ENCODE data around the gene KCNQ1. TPM values are rescaled to one million over a fixed set of nuclear protein-coding genes. Genes with fewer than 3 reads are reported as not detected.

The KCNQ1 gene
- total RNA-seq, 1 donor from 2014 or later = 1.6 TPM

- TF ChIP-seq CTCF (IDR thresholded peaks at IDR 0.05; ENCODE audit: insufficient read depth, low read length, severe bottlenecking) = no peak
- Histone ChIP-seq H3K4me3 (ENCODE audit: low read depth, low read length) (no peak overlapping the region), H3K27me3 (ENCODE audit: control insufficient read depth, insufficient read depth, low read length) (no peaks in the 10 kb centered on the region), H3K36me3 (ENCODE audit: control insufficient read depth, insufficient read depth, low read length) (peaks cover 1% of the 10 kb centered on the region)
- FAIRE-seq = peak; percentile 43
- no peak for DNase-seq (ENCODE audit: low read depth)
Observed at GRCh38 chr11:2685566-2686359, 241.0 kb downstream of the KCNQ1 start.

GRCh38 chr11:2686360-2687222, 241.8 kb downstream of the KCNQ1 start:
- FAIRE-seq = no peak
- Histone ChIP-seq H3K36me3 (ENCODE audit: control insufficient read depth, insufficient read depth, low read length) (peaks cover 1% of the 10 kb centered on the region), H3K27me3 (ENCODE audit: control insufficient read depth, insufficient read depth, low read length) (no peaks in the 10 kb centered on the region), H3K4me3 (ENCODE audit: low read depth, low read length) (no peak overlapping the region)
- no peak for DNase-seq (ENCODE audit: low read depth)
- TF ChIP-seq CTCF (IDR thresholded peaks at IDR 0.05; ENCODE audit: insufficient read depth, low read length, severe bottlenecking) = no peak

- Histone ChIP-seq H3K27me3 (ENCODE audit: control insufficient read depth, insufficient read depth, low read length) (no peaks in the 10 kb centered on the region), H3K36me3 (ENCODE audit: control insufficient read depth, insufficient read depth, low read length) (peaks cover 1% of the 10 kb centered on the region), H3K4me3 (ENCODE audit: low read depth, low read length) (no peak overlapping the region)
- DNase-seq (ENCODE audit: low read depth) = no peak
- FAIRE-seq = no peak
- TF ChIP-seq CTCF (IDR thresholded peaks at IDR 0.05; ENCODE audit: insufficient read depth, low read length, severe bottlenecking) = no peak
Observed at GRCh38 chr11:2687223-2687530, 242.4 kb downstream of the KCNQ1 start.

- Histone ChIP-seq H3K36me3 (ENCODE audit: control insufficient read depth, insufficient read depth, low read length) (peaks cover 1% of the 10 kb centered on the region), H3K4me3 (ENCODE audit: low read depth, low read length) (no peak overlapping the region), H3K27me3 (ENCODE audit: control insufficient read depth, insufficient read depth, low read length) (no peaks in the 10 kb centered on the region)
- no peak for TF ChIP-seq CTCF (IDR thresholded peaks at IDR 0.05; ENCODE audit: insufficient read depth, low read length, severe bottlenecking)
- DNase-seq (ENCODE audit: low read depth) (no peak), FAIRE-seq (no peak)
Observed at GRCh38 chr11:2687782-2688191, 243.0 kb downstream of the KCNQ1 start.

GRCh38 chr11:2688381-2689231, 243.8 kb downstream of the KCNQ1 start:
- no peaks in the 10 kb centered on the region for H3K27me3 ChIP-seq (ENCODE audit: control insufficient read depth, insufficient read depth, low read length)
- FAIRE-seq (peak; percentile 62), DNase-seq (ENCODE audit: low read depth) (no peak)
- no peak for TF ChIP-seq CTCF (IDR thresholded peaks at IDR 0.05; ENCODE audit: insufficient read depth, low read length, severe bottlenecking)
- H3K36me3 ChIP-seq (ENCODE audit: control insufficient read depth, insufficient read depth, low read length) = peaks cover 1% of the 10 kb centered on the region
- no peak overlapping the region for H3K4me3 ChIP-seq (ENCODE audit: low read depth, low read length)

Measured in bronchial epithelial cell (primary cell).